Measurements from ENCODE around the gene EFCAB6. TPM values are rescaled to one million over a fixed set of nuclear protein-coding genes. Genes with fewer than 3 reads are reported as not detected.

Gene EFCAB6
- total and polyA plus RNA-seq, 8 donors, result 0.29 to 10.5 (median 3.5) TPM

GRCh38 chr22:43755452-43755851 is 56.7 kb downstream of the EFCAB6 start:
- Histone ChIP-seq H3K36me3 (no peaks in the 10 kb centered on the region), H3K4me3 (no peak overlapping the region), H3K27ac (no peak overlapping the region), H3K27me3 (no peaks in the 10 kb centered on the region), H3K4me1 (no peaks in the 10 kb centered on the region), H3K9me3 (no peaks in the 10 kb centered on the region)
- DNase-seq, result no peak
- intact Hi-C loops (cut with DNase I; ENCODE audit: low total_unique reads), result no loop called here
- WGBS, 5 donors, result 89 to 93% (median 90%) methylated on average over 4 of the region's 4 CpGs
- TF ChIP-seq CTCF (IDR thresholded peaks at IDR 0.05) (no peak), POLR2AphosphoS5 (IDR thresholded peaks at IDR 0.05) (no peak), POLR2A (IDR thresholded peaks at IDR 0.05) (no peak), EP300 (IDR thresholded peaks at IDR 0.05) (no peak)

GRCh38 chr22:43755011-43755410 is 57.1 kb downstream of the EFCAB6 start:
- Histone ChIP-seq H3K27me3 (no peaks in the 10 kb centered on the region), H3K36me3 (no peaks in the 10 kb centered on the region), H3K4me3 (no peak overlapping the region), H3K27ac (no peak overlapping the region), H3K9me3 (no peaks in the 10 kb centered on the region), H3K4me1 (no peaks in the 10 kb centered on the region)
- WGBS, 5 donors, result 71 to 88% (median 79%) methylated on average over 2 of the region's 2 CpGs
- intact Hi-C loops (cut with DNase I; ENCODE audit: low total_unique reads), result no loop called here
- no peak for DNase-seq
- no peak for TF ChIP-seq CTCF (IDR thresholded peaks at IDR 0.05)
- TF ChIP-seq EP300 (IDR thresholded peaks at IDR 0.05), result no peak
- TF ChIP-seq POLR2A (IDR thresholded peaks at IDR 0.05), result no peak
- no peak for TF ChIP-seq POLR2AphosphoS5 (IDR thresholded peaks at IDR 0.05)

GRCh38 chr22:43754176-43754575 is 57.9 kb downstream of the EFCAB6 start:
- Histone ChIP-seq H3K27me3 (no peaks in the 10 kb centered on the region), H3K4me1 (no peaks in the 10 kb centered on the region), H3K36me3 (no peaks in the 10 kb centered on the region), H3K27ac (no peak overlapping the region), H3K4me3 (no peak overlapping the region), H3K9me3 (no peaks in the 10 kb centered on the region)
- WGBS, 5 donors, result 59 to 75% (median 72%) methylated on average over 4 to 5 of the region's 5 CpGs
- no peak for DNase-seq
- TF ChIP-seq POLR2AphosphoS5 (IDR thresholded peaks at IDR 0.05), result no peak
- TF ChIP-seq CTCF (IDR thresholded peaks at IDR 0.05), result no peak
- TF ChIP-seq EP300 (IDR thresholded peaks at IDR 0.05), result no peak
- TF ChIP-seq POLR2A (IDR thresholded peaks at IDR 0.05), result no peak
- intact Hi-C loops (cut with DNase I; ENCODE audit: low total_unique reads), result no loop called here

- Histone ChIP-seq H3K27ac (no peak overlapping the region), H3K4me1 (no peaks in the 10 kb centered on the region), H3K9me3 (no peaks in the 10 kb centered on the region), H3K36me3 (no peaks in the 10 kb centered on the region), H3K27me3 (no peaks in the 10 kb centered on the region), H3K4me3 (no peak overlapping the region)
- TF ChIP-seq EP300 (IDR thresholded peaks at IDR 0.05) (no peak), POLR2AphosphoS5 (IDR thresholded peaks at IDR 0.05) (no peak), POLR2A (IDR thresholded peaks at IDR 0.05) (no peak), CTCF (IDR thresholded peaks at IDR 0.05) (no peak)
- no peak for DNase-seq
- WGBS, 5 donors, result 56 to 77% (median 70%) methylated on average over 2 of the region's 2 CpGs
- intact Hi-C loops (cut with DNase I; ENCODE audit: low total_unique reads), result no loop called here
Observed at GRCh38 chr22:43753688-43754087, 58.4 kb downstream of the EFCAB6 start.
